GM12872 (cell line): ENCODE results near the gene CCNDBP1.

Experiments
- TF ChIP-seq, protein P1 (sequence below): IDR thresholded peaks from 3 replicates; pipeline ENCODE4 v1.5.1; 2011; ENCODE audit warnings: low read depth, mild to moderate bottlenecking, low read length, moderate library complexity; ENCODE audit not compliant: insufficient read depth

CCNDBP1 gene

DNA sequence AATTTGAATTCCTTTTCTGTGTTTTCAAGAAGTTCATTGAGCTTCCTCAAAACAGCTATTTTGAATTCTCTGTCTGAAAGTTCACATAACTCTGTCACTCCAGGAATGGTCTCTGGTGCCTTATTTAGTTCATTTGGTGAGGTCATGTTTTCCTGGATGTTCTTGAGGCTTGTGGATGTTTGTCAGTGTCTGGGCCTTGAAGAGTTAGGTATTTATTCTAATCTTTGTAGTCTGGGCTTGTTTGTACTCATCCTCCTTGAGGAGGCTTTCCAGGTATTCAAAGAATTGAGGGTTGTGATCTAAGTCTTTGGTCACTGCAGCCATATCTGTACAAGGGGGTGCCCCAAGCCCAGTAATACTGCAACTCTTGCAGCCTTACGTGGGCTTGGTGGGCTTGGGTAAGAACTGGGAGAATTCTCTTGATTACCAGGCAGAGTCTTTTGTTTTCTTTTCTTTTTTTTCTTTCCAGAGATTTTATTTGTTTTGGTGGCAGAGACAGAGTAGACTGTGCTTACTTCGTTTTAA, 19.3 kb upstream of the CCNDBP1 start:
- TF ChIP-seq, protein P1, sequence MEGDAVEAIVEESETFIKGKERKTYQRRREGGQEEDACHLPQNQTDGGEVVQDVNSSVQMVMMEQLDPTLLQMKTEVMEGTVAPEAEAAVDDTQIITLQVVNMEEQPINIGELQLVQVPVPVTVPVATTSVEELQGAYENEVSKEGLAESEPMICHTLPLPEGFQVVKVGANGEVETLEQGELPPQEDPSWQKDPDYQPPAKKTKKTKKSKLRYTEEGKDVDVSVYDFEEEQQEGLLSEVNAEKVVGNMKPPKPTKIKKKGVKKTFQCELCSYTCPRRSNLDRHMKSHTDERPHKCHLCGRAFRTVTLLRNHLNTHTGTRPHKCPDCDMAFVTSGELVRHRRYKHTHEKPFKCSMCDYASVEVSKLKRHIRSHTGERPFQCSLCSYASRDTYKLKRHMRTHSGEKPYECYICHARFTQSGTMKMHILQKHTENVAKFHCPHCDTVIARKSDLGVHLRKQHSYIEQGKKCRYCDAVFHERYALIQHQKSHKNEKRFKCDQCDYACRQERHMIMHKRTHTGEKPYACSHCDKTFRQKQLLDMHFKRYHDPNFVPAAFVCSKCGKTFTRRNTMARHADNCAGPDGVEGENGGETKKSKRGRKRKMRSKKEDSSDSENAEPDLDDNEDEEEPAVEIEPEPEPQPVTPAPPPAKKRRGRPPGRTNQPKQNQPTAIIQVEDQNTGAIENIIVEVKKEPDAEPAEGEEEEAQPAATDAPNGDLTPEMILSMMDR, result no peak

DNA sequence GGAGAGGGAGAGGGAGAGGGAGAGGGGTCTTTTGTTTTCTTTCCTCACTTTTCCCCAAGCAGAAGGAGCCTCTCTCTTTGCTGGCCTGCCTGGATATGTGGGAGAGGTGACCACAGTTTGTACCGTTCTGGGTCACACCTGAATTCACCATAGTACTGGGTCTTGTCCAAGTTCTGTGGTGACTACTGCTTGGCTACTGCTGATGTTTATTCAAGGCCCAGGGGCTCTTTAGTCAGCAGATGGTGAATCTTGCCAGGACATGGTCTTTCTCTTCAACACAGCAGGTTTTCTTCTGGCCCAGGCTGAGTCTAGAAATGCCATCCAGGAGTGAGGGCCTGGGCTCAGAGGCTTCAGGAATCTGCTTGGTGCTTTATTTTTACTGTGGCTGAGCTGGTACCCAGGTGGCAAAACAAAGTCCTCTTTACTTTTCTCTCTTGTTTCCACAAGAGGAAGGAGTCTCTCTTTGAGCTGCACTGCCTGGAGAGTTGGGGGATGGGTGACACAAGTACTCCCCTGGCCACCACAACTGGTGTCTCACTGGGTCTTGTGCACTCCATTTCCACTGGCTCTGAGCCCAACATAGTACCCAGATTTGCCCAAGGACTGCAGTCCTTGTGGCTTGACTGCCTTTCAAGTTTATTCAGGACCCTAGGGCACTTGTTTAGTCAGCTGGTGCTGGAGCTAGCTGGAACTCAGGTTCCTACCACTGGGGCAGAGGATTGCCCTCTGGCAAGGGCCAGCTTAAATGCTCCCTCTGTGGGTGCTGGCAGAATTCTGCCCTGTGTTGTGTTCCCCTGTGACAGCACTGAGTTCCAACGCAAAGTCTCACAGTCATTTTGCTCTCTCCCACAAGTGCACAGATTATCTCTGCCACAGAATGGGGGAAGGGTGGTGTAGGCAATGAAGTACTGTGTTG, 16.8 kb upstream of the CCNDBP1 start:
- TF ChIP-seq, protein P1, result no peak

DNA sequence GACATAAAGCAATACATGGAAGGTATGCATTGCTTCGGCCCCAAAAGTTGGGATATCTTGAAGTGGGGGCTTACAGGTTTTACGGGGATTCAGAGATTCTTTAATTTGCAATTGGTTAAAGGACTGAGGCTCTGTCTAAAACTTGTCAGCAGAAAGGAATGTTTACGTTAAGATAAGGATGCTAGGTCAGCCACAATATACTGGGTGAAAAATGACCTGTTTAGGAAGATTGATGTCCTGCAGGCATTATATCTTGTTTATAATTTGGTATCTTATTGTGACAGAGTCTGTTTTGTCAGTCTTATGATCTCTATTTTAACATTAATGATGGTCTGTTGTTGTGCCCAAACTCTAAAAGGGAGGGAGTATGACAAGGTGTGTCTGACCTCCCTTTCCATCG, 15.3 kb upstream of the CCNDBP1 start:
- TF ChIP-seq, protein P1, result no peak

DNA sequence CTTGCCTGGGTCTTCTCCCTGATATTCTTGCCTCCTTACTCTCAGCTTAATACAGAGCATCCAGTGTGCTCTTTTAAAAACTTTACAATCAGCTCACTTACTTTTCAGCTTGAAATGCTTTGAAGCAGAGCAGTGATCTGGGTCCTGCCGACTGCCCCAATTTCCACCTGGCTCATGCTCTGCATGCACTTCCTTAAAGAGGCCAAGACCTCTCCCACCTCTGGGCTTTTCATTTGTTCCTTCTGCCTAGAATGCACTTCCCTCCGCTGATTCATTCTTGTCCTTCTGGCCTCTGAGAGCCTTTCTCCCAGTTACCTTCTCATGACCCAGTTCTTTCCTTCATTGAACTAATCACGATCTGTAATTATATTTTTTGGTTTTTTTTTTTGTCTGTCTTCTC, 1.9 kb upstream of the CCNDBP1 start:
- TF ChIP-seq, protein P1, result no peak

DNA sequence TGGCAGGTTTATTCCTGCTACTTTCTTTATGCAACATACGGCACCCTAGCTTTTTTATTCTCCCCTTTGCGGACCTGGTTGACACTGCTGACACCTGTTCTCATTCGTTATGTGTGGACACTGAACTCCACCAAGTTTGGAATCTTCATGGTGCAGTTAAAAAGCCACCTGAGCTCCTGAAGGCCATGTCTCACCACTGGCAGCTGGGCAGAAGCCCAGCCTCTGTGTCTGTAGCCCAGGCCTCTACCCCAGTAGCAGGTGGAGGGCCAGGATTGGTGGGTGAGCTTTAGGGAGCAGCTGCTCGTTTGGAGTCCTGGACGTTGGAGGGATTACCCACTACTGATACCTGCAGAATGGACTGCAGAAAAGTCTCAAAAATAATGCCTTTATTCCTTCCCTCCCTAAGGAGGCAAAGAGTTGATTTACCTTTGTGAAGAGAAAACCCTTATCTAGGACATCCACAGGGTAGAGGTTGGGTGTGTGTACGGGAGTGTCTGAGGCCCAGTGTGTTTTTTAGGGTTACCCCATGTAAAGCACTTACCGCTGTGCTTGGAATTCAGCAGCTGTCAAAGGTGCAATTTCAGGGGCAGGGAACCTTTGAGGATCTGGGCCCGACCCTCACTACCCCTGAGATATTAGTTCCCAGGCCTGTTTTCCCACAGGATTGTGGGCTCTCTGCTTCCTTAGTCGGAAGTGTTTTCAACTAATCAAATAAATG, 637 bp upstream of the CCNDBP1 start:
- TF ChIP-seq, protein P1, result no peak

DNA sequence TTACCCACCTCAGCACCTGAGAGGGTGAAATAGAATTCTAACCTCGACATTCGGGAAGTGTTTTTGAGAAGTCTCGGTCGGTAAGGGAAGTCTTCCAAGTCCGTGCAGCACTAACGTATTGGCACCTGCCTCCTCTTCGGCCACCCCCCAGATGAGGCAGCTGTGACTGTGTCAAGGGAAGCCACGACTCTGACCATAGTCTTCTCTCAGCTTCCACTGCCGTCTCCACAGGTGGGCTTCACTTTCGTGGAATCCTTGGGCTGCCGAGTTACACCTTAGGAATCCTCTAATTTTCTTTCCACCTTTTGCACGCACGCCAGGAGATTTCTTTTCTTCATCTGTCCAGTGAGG, 775 bp downstream of the CCNDBP1 start:
- TF ChIP-seq, protein P1, result no peak

DNA sequence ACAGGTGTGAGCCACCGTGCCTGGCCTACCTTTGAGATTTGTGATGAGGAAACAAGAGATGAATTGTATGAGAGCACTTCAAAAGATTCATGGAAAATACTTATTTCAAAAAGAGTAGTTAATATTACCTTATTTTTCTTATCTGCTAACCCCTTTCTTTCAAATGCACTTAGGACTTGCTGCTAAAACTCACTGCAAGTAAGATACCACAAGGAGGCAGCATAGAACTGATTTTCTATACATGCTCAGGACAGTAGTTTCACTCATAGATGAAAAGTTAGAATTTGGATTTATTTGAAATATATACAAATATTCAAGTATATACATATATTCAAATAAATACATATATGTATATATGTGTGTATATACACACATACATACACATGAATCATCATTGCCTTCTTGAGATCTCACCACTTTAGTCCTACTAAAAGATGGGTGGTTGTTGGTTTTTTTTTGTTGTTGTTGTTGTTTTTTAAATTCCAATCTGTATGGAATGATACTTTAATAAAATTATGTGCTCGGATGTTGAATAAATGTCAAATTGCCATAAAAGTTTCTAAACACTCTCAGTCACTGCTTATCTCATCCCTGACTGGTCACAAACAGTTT, 2.4 kb downstream of the CCNDBP1 start:
- TF ChIP-seq, protein P1, result peak; percentile 54; the same call in 2 of the 3 replicates
